GM18505 (cell line): ENCODE results near the gene VWDE.
"Not testable (repeated sequence)": the region's sequence is repeated elsewhere in the genome, so short reads cannot be mapped to it uniquely, and the experiment has no call there.

Experiments
- ATAC-seq: cut with Tn5 transposase; IDR thresholded peaks from one replicate; pipeline ENCODE4 v1.9.1; 2021; ENCODE audit not compliant: unreplicated experiment
- POLR2A ChIP-seq: IDR thresholded peaks from 4 replicates; pipeline ENCODE4 v1.6.1; 2011; ENCODE audit warnings: borderline replicate concordance; ENCODE audit not compliant: insufficient read depth, insufficient read length; ENCODE audit errors: extremely low read depth

The VWDE gene

DNA sequence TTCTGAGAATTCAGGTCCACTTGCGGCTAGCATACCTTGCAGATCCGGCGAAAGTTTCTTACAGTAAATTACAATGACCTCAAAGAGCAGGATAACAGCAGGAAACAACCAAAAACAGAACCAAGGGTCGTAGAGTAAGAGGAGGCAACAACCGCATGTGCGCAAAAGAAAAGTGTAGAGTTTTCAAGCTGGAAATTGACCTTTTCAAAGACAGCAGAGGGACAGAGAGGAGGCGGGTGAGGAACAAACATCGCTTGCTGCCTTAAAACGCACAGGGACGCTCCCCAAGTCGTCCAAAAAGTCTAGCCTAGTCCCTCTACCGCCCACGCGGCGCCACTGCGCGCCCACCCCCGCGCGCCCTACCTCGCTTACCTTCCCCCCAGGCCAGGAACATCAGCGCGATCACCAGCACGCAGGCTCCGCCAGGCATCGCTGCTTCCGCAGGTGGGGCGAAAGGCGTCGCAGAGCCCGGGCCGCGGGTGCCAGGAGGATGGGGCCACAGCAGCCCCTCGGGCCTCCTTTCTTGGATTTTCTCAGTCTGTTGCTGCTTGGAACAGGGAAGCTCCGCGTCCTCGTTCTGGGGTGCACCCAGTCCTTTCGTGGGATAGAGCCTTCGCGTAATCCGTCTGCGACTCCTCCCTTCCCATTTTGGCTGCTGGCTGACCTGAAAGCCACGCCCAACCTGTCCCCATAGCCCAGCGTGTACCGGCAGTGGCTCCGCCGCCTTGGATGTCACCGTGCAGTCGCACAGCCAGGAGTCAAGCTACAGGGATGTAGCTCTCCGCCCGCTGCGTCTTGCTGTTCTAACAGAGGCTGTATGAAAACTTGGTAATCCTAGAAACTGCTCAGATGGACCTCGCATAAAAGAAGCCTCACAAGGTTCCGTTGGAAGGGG is at the start of gene VWDE:
TSS of gene VWDE (minus strand) at position 579 of the 895 bp plus-strand sequence. CDS start at position 430, 149 bp downstream.
- ATAC-seq, result peak; percentile 47
- TF ChIP-seq POLR2A, result no peak

DNA sequence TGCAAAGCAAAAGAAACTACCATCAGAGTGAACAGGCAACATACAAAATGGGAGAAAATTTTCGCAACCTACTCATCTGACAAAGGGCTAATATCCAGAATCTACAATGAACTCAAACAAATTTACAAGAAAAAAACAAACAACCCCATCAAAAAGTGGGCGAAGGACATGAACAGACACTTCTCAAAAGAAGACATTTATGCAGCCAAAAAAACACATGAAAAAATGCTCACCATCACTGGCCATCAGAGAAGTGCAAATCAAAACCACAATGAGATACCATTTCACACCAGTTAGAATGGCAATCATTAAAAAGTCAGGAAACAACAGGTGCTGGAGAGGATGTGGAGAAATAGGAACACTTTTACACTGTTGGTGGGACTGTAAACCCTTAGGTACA is 49.5 kb upstream of the VWDE start:
- not testable (repeated sequence) for ATAC-seq

DNA sequence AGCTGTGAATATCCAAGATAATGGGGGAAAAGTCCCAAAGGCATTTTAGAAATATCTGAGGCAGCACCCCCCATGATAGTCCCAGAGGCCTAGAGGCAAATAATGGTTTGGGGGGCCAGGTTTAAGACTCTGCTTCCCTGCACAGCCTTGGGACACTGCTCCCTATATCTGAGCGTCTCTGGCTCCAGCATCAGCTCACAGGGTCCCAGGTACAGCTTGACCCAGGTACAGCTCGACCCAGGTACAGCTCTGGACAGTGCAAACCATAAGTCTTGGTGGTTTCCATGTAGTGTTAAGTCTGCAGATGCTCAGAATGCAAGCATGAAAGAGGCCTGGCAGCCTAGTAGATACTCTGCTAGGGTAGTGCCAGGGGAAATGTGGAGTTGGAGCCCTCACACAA is 47.0 kb upstream of the VWDE start:
- no peak for ATAC-seq
- no peak for TF ChIP-seq POLR2A

DNA sequence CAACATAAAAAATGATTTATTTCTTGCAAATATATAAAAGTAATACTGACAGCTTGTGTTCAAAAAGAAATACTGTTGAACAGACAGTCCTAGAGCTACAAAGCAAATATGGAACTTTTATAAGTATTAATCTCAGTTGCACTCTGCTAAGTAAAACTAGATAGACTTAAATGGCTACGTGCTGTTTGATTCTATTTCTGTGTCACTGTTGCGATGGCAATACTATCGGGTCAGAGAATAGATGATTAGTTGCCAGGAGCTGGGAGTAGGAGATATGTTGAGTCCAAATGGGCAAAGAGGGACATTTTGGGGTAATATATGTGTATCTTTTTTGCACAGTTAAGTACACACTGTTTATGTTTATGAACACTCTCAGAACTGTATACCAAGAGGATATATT is 41.1 kb upstream of the VWDE start:
- no peak for ATAC-seq
- TF ChIP-seq POLR2A, result no peak

DNA sequence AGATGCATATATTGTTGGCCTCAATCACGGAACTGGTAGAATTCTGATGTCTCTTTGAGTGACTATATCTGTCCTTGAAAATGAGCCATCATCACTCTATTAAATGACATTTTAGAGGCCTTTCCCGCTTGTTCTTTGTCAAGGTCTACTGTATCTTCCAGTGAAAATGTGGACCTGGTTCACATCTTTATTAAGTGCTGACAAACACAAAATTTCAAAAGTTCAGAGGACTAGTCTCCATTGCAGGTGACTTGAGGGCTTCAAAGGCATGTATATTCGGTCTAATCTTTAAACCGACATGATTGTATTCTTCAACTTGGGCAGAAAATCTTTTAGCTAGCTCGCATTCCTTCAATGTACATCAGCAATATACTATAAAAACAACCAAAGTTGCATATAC is 36.6 kb upstream of the VWDE start:
- no peak for TF ChIP-seq POLR2A
- ATAC-seq, result no peak

DNA sequence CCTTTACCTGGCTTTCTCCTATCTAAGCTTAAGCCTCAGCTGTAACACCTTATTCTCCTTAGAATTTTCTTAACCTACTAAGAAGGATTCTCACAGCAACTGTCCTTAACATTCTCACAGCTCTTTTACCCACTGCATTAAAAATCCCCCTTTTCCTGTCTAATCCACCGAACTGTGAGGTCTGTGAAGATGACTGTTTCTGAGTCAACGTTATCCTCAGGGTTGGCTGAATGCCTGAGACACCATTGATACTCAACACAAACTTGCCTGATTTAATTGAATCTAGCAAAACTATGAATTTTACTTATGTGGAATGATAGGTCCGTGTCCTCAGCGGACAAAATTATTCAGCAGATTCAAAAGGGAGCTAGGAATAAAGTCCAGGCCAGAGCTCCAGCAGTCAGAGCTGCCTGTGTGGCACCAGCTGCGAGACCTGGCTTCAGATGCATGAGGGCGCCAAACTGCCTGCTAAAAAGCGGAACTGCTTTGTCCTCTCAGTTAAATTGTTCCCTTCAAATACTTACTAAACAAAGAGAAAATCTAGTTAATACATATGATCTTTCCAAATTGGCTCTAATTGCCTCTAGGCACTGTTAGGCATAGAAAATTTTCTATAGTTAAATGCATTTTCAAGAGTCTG is 33.4 kb upstream of the VWDE start:
- no peak for TF ChIP-seq POLR2A
- no peak for ATAC-seq

DNA sequence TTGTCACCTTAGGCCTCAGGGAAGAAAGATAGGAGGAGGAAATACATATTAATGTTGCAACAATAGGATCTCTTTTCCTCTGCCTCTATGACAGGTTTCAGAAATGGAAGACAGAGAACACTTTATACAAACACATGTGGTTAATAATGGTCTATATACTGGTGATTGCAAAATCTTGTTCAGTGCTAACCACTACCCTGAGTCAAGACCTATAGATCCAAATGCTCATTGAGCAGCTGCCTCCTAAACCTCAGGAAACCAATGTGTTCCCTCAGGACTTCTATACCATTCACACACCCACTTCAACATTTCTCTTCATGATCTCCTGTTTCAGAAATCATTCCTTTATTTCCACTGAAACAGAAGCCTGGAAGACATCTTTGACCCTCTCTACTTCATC is 32.5 kb upstream of the VWDE start:
- ATAC-seq, result no peak
- TF ChIP-seq POLR2A, result no peak

DNA sequence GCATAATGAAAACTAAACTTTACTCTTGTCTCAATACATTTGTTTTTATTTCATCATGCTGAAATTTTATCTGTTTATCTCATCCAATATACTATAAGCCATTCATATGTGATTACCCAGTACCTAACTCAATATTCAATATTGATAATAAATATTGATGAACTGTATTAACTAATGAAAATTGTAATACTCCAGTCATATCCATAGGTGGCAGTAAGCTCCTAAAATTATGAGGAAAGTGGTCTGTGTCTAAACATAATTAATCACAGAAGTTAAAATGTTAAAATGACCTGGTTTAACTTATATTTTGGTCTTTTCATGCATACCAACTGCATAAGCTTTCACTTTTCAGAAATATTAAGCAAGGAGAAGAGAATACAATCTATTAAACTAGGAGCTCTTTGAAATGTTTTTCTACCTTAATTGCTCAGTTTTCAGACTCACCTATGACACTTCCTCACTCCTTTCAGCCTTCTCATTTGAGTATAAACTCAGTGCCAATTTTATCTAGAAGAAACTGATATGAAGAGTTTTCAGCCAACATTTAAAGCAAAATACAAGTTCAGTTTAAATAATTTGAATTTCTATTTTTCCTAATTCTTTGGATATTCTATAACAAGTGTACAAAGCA is 30.5 kb upstream of the VWDE start:
- TF ChIP-seq POLR2A, result no peak
- ATAC-seq, result peak; percentile 61

DNA sequence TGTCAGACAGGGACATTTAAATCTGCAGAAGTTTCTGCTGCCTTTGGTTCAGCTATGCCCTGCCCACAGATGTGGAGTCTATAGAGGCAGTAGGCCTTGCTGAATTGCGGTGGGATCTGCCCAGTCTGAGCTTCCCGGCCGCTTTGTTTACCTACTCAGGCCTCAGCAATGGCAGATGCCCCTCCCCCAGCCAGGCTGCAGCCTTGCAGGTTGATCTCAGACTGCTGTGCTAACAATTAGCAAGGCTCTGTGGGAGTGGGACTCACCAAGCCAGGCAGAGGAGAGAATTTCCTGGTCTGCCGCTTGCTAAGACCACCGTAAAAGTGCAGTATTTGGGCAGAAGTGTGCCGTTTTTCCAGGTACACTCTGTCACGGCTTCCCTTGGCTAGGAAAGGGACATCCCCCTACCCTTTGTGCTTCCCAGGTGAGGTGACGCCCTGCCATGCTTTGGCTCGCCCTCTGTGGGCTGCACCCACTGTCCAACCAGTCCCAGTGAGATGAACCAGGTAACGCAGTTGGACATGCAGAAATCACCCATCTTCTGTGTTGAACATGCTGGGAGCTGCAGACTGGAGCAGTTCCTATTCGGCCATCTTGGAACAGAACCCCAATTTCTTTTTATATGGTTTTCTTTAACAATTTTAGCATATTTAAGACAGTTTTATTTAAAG is 28.4 kb upstream of the VWDE start:
- ATAC-seq, result no peak
- no peak for TF ChIP-seq POLR2A

DNA sequence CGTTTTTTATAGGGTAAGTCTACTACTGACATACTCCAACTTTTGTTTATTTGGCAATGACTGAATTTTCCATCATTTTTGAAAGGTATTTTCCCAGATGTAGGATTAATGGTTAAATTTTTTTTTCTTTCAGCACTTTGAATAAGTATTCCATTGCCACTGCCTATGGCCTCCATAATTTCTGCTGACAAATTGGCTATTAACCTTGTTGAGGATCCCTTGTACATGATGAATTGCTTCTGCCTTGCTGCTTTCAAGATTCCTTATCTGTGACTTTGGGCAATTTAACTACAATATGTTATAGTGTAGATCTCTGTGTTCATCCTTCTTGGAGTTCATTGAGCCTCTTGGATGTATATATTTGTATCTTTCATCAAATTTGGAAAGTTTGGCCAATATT is 21.6 kb upstream of the VWDE start:
- TF ChIP-seq POLR2A, result no peak
- no peak for ATAC-seq

DNA sequence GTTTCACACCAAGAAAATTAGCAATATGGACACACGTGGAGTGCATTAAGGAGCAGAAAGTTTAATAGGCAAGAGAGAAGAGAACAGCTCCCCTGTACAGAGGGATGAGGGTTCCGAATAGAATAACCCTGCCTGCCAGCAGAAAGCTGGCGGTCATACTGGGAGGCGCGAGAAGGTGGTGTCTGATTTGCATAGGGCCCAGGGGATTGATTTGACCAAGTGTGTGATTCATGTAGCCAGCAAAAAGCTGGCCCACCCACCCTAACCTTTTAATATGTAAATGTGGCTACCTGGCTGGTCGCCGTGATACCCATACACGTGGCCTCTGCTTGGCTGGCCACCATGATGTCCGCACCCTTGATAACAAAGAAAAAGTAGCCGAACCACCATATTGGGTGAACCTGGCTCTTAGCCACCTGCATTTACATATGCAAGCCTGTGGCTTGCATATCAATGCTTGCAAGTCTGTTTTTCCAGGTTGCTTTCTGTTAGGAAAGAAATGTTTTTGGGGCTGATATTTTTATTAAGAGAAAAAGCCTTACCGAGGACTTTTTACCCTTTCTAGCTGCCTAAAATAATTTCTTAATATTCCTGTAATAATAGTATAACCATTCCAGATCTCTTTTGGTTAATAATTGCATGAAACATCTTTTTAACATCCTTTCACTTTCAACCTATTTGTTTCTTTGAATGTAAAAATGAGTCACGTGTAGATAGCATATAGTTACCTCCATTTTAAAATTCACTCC is 20.5 kb upstream of the VWDE start:
- no peak for ATAC-seq
- no peak for TF ChIP-seq POLR2A

DNA sequence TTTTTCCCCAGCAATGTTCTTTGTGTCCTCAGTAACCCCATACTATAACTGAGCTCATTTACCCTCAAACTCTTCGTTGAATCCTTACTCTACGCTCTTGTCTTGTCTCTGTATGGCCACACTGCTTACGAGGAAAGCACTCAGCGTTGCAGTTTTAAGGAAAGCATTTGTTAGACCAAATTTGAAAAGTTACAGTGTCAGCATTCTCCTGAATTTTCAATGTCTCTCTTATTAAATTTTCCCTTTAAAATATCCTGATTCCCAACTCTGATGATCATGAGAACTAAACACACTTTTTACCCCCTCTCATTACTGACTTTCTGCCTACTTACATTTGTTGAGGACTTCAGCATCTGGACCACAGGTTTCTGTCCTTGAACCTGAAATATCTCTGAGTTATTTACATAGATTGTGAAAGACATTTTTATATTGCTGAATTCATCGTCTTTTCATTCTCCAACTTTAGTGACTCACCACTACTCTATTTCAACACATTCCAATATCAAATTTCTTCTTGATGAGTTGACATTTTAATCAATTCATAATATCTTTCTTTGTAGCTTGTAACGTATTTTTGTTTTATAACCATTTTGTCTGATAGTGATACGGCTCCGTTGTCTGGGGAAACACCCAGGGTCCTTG is 19.8 kb upstream of the VWDE start:
- no peak for ATAC-seq
- no peak for TF ChIP-seq POLR2A
